ENCODE data around the gene ABCA12. TPM values are rescaled to one million over a fixed set of nuclear protein-coding genes. Genes with fewer than 3 reads are reported as not detected.

Gene ABCA12
- total and polyA plus RNA-seq, 2 of the 8 experiments (the other 6 are each of a cell fraction or from before 2014, with no cell fraction given): not detected

GRCh38 chr2:215171151-215171550 lies 32.7 kb upstream of the ABCA12 start:
- Histone ChIP-seq H3K23me2 (ENCODE audit: low read depth, low read length) (no peaks in the 10 kb centered on the region; the same call in 1 of the 2 replicates), H3K4me2 (ENCODE audit: insufficient read depth in 1 of 2, low read depth in 2 of 2, low read length in 2 of 2) (no peak overlapping the region), H3K9me3 (ENCODE audit: insufficient read depth in 2 of 2, low read depth in 1 of 2, low read length in 1 of 2) (no peaks in the 10 kb centered on the region), H2BK5ac (ENCODE audit: low read depth, low read length) (no peak overlapping the region), H3K4me3 (ENCODE audit: extremely low read depth in 1 of 4, insufficient read depth in 2 of 4, low read depth in 3 of 4, low read length in 4 of 4) (no peak overlapping the region), H3K56ac (replicated peaks; ENCODE audit: insufficient read length, low read depth, low read length) (no peak overlapping the region), H4K8ac (ENCODE audit: extremely low read depth, insufficient read depth, low read length) (no peak overlapping the region), H3K27me3 (replicated peaks in 1 of 4; ENCODE audit: control insufficient read depth in 3 of 4, extremely low read depth in 1 of 4, insufficient read depth in 3 of 4, low read length in 3 of 4) (no peaks in the 10 kb centered on the region), H4K5ac (ENCODE audit: insufficient read length, low read depth, low read length) (no peak overlapping the region), H3K36me3 (ENCODE audit: control insufficient read depth in 2 of 4, insufficient read depth in 4 of 4, low read length in 3 of 4) (no peaks in the 10 kb centered on the region), H2BK120ac (replicated peaks; ENCODE audit: low read depth, low read length) (no peak overlapping the region), H3K14ac (ENCODE audit: insufficient read length) (no peak overlapping the region), H4K20me1 (replicated peaks in 1 of 2; ENCODE audit: control insufficient read depth in 1 of 2, insufficient read depth in 2 of 2, low read length in 2 of 2) (no peaks in the 10 kb centered on the region), H3K79me1 (ENCODE audit: low read depth, low read length) (no peaks in the 10 kb centered on the region), H2BK20ac (ENCODE audit: low read length) (no peak overlapping the region), H3K4me1 (replicated peaks in 1 of 4; ENCODE audit: control insufficient read depth in 3 of 4, insufficient read depth in 4 of 4, low read length in 3 of 4) (no peaks in the 10 kb centered on the region), H3K4ac (replicated peaks; ENCODE audit: insufficient read length, low read depth, low read length) (no peak overlapping the region), H3K18ac (ENCODE audit: extremely low read depth, low read length) (no peak overlapping the region), H3K9ac (replicated peaks in 1 of 4; ENCODE audit: extremely low read depth in 1 of 4, low read depth in 3 of 4, low read length in 3 of 4) (no peak overlapping the region), H4K91ac (replicated peaks; ENCODE audit: insufficient read length, low read length) (no peak overlapping the region), H3K23ac (ENCODE audit: insufficient read length) (no peak overlapping the region), H3K79me2 (ENCODE audit: control insufficient read depth in 1 of 2, insufficient read depth in 2 of 2, low read length in 2 of 2) (no peaks in the 10 kb centered on the region), H2BK15ac (ENCODE audit: low read length) (no peak overlapping the region), H2BK12ac (ENCODE audit: low read depth, low read length) (no peak overlapping the region), H2AK5ac (ENCODE audit: low read depth, low read length) (no peak overlapping the region), H3K27ac (ENCODE audit: low read depth, low read length) (no peak overlapping the region), H2AFZ (ENCODE audit: low read length) (no peak overlapping the region)
- POLR2A ChIA-PET (ENCODE audit: partially characterized antibody): interaction anchor here (0.7 kb wide), 1 partner anchor 1519 kb away, joined by 3 read pairs; no protein-coding TSS in a partner anchor
- 87% methylated on average over 3 of the region's 3 CpGs; no CpG with 5 or more reads in 1 of the 2 experiments for WGBS, 2 experiments (ENCODE audit: extremely low coverage in 1 of 2, insufficient coverage in 1 of 2, insufficient read length in 1 of 2, insufficient replicate concordance in 2 of 2, low coverage in 1 of 2, low lambda C conversion rate in 2 of 2, missing lambda C conversion rate in 1 of 2)
- DNase-seq (ENCODE audit: low read depth in 1 of 2, low spot score in 2 of 2) (no peak), FAIRE-seq (no peak)
- CTCF ChIA-PET (ENCODE audit: partially characterized antibody): no interaction called here
- TF ChIP-seq HDAC2 (IDR thresholded peaks at IDR 0.05; ENCODE audit: borderline replicate concordance in 1 of 2, low read depth in 2 of 2, low read length in 2 of 2) (no peak), TCF12 (IDR thresholded peaks at IDR 0.05; ENCODE audit: low read depth, low read length) (no peak), RFX5 (IDR thresholded peaks at IDR 0.05; ENCODE audit: borderline replicate concordance, low read depth, low read length) (no peak), CHD1 (IDR thresholded peaks at IDR 0.05; ENCODE audit: low read depth, low read length) (no peak), SIX5 (IDR thresholded peaks at IDR 0.05; ENCODE audit: low read depth, low read length) (no peak), JUN (IDR thresholded peaks at IDR 0.05; ENCODE audit: low read depth, low read length) (no peak), NANOG (IDR thresholded peaks at IDR 0.05; ENCODE audit: insufficient read depth, low read depth, low read length, poor library complexity, severe bottlenecking) (no peak), KDM4A (IDR thresholded peaks at IDR 0.05; ENCODE audit: low read depth, low read length, severe bottlenecking) (no peak), RAD21 (IDR thresholded peaks at IDR 0.05 in 1 of 2, conservative IDR thresholded peaks at IDR 0.05 in 1 of 2; ENCODE audit: low read depth in 2 of 2, low read length in 2 of 2) (no peak)
- TF ChIP-seq, protein P1, sequence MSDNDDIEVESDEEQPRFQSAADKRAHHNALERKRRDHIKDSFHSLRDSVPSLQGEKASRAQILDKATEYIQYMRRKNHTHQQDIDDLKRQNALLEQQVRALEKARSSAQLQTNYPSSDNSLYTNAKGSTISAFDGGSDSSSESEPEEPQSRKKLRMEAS (IDR thresholded peaks at IDR 0.05): no peak
- TF ChIP-seq, protein P2, sequence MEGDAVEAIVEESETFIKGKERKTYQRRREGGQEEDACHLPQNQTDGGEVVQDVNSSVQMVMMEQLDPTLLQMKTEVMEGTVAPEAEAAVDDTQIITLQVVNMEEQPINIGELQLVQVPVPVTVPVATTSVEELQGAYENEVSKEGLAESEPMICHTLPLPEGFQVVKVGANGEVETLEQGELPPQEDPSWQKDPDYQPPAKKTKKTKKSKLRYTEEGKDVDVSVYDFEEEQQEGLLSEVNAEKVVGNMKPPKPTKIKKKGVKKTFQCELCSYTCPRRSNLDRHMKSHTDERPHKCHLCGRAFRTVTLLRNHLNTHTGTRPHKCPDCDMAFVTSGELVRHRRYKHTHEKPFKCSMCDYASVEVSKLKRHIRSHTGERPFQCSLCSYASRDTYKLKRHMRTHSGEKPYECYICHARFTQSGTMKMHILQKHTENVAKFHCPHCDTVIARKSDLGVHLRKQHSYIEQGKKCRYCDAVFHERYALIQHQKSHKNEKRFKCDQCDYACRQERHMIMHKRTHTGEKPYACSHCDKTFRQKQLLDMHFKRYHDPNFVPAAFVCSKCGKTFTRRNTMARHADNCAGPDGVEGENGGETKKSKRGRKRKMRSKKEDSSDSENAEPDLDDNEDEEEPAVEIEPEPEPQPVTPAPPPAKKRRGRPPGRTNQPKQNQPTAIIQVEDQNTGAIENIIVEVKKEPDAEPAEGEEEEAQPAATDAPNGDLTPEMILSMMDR (IDR thresholded peaks at IDR 0.05; ENCODE audit: control extremely low read depth in 1 of 3, insufficient read depth in 1 of 3, low read depth in 1 of 3, low read length in 3 of 3): no peak
